ENCODE measurements around the gene ATG2A.

Gene ATG2A

GRCh38 chr11:64867748-64868462 lies 49.1 kb downstream of the ATG2A start:
- DNase-seq, result no peak

GRCh38 chr11:64866173-64866491 lies 50.9 kb downstream of the ATG2A start:
- DNase-seq, result no peak

- no peak for DNase-seq
These were observed 51.5 kb downstream of the ATG2A start for GRCh38 chr11:64865286-64866172.

GRCh38 chr11:64864473-64865285 lies 52.3 kb downstream of the ATG2A start:
- no peak for DNase-seq

- no peak for DNase-seq
These were observed 52.9 kb downstream of the ATG2A start for GRCh38 chr11:64864135-64864472.

- DNase-seq, result no peak
These were observed 53.5 kb downstream of the ATG2A start for GRCh38 chr11:64863391-64864060.

GRCh38 chr11:64862987-64863390 lies 54.0 kb downstream of the ATG2A start:
- no peak for DNase-seq

GRCh38 chr11:64861227-64861975 lies 55.6 kb downstream of the ATG2A start:
- DNase-seq, result no peak

GRCh38 chr11:64859542-64860414 lies 57.2 kb downstream of the ATG2A start:
- no peak for DNase-seq

- DNase-seq, result no peak
These were observed 58.3 kb downstream of the ATG2A start for GRCh38 chr11:64858467-64859263.

- no peak for DNase-seq
These were observed 59.5 kb downstream of the ATG2A start for GRCh38 chr11:64857485-64857884.

GRCh38 chr11:64856382-64857227 lies 60.4 kb downstream of the ATG2A start:
- DNase-seq, result no peak

GRCh38 chr11:64855596-64856304 lies 61.3 kb downstream of the ATG2A start:
- no peak for DNase-seq

- DNase-seq, result no peak
These were observed 62.2 kb downstream of the ATG2A start for GRCh38 chr11:64854534-64855502.

- no peak for DNase-seq
These were observed 62.9 kb downstream of the ATG2A start for GRCh38 chr11:64854157-64854533.

- no peak for DNase-seq
These were observed 63.3 kb downstream of the ATG2A start for GRCh38 chr11:64853709-64854108.

- DNase-seq, result no peak
These were observed 64.1 kb downstream of the ATG2A start for GRCh38 chr11:64852804-64853509.
